Superior temporal gyrus (tissue), 1 donor: ENCODE data around the gene CR1L.
"Not testable (repeated sequence)": the region's sequence is repeated elsewhere in the genome, so short reads cannot be mapped to it uniquely, and the experiment has no call there.

ENCODE experiments used
- DNase-seq: peaks from one replicate; pipeline ENCODE4 v3.0.0-alpha.2; 2016; ENCODE audit errors: extremely low spot score

Gene CR1L

GRCh38 chr1:207682872-207683434, 38.0 kb downstream of the CR1L start:
- not testable (repeated sequence) for DNase-seq

GRCh38 chr1:207690551-207690950, 45.6 kb downstream of the CR1L start:
- DNase-seq: not testable (repeated sequence)

GRCh38 chr1:207691010-207691409, 46.1 kb downstream of the CR1L start:
- no peak for DNase-seq

GRCh38 chr1:207691841-207692240, 46.9 kb downstream of the CR1L start:
- peak; percentile 34 for DNase-seq

- not testable (repeated sequence) for DNase-seq
Measured at GRCh38 chr1:207692291-207692690, 47.4 kb downstream of the CR1L start.

GRCh38 chr1:207695891-207696290, 51.0 kb downstream of the CR1L start:
- no peak for DNase-seq

- DNase-seq: peak; percentile 92
Measured at GRCh38 chr1:207698822-207699483, 54.0 kb downstream of the CR1L start.

GRCh38 chr1:207702317-207702716, 57.4 kb downstream of the CR1L start:
- DNase-seq: no peak

GRCh38 chr1:207703712-207704111, 58.8 kb downstream of the CR1L start:
- no peak for DNase-seq

GRCh38 chr1:207708004-207708403, 63.1 kb downstream of the CR1L start:
- DNase-seq: not testable (repeated sequence)

- no peak for DNase-seq
Measured at GRCh38 chr1:207711285-207711684, 66.4 kb downstream of the CR1L start.

- DNase-seq: not testable (repeated sequence)
Measured at GRCh38 chr1:207712701-207713100, 67.8 kb downstream of the CR1L start.

- no peak for DNase-seq
Measured at GRCh38 chr1:207713529-207713928, 68.6 kb downstream of the CR1L start.

- DNase-seq: no peak
Measured at GRCh38 chr1:207719234-207719633, 74.3 kb downstream of the CR1L start.

- not testable (repeated sequence) for DNase-seq
Measured at GRCh38 chr1:207728200-207728858, 83.4 kb downstream of the CR1L start.

- not testable (repeated sequence) for DNase-seq
Measured at GRCh38 chr1:207737503-207738157, 92.7 kb downstream of the CR1L start.

GRCh38 chr1:207738158-207738659, 93.3 kb downstream of the CR1L start:
- not testable (repeated sequence) for DNase-seq

- no peak for DNase-seq
Measured at GRCh38 chr1:207740207-207740606, 95.3 kb downstream of the CR1L start.

GRCh38 chr1:207742850-207743555, 98.1 kb downstream of the CR1L start:
- DNase-seq: no peak

GRCh38 chr1:207744000-207744534, 99.1 kb downstream of the CR1L start:
- DNase-seq: no peak

- no peak for DNase-seq
Measured at GRCh38 chr1:207745285-207745684, 100.4 kb downstream of the CR1L start.
